Measurements from ENCODE around the gene ZNF366.

Gene ZNF366

GRCh38 chr5:72464071-72464470 is 43.1 kb downstream of the ZNF366 start:
- no peak for FAIRE-seq

- FAIRE-seq, result no peak
Measured at GRCh38 chr5:72463449-72464052, 43.7 kb downstream of the ZNF366 start.

GRCh38 chr5:72460413-72460812 is 46.8 kb downstream of the ZNF366 start:
- no peak for FAIRE-seq

GRCh38 chr5:72459913-72460312 is 47.3 kb downstream of the ZNF366 start:
- FAIRE-seq, result no peak

DNA sequence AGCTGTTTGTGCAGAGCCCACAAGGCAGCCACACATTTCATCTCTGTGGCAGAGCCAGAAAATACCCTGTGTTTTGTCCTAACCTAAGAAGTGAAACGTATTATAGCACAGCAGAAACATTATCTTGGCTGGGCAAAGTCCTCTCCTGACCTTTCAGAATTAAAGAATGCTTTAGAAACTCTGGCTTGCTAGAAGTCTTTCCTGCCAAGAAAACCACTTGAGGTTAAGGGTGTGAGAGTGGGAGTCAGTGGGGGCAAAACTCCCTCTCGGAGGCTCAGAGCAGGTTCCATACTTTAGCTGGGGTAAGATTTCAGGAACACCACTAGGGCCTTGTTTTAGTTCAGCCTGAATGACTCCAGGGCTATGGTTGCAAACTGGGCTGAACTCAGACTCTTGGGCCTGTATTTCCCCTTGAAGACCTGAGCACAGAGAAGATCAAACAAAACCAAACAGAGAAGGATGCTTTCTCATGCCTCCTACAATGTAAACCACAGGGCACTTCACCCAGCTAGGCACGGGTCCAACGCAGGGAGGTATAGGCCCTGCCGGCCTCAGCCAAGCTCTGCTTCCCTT is 48.0 kb downstream of the ZNF366 start:
- no peak for FAIRE-seq

- FAIRE-seq, result no peak
Measured at GRCh38 chr5:72458407-72458806, 48.8 kb downstream of the ZNF366 start.

GRCh38 chr5:72457491-72457890 is 49.7 kb downstream of the ZNF366 start:
- FAIRE-seq, result no peak

GRCh38 chr5:72456391-72457074 is 50.7 kb downstream of the ZNF366 start:
- FAIRE-seq, result no peak

- FAIRE-seq, result no peak
Measured at GRCh38 chr5:72455476-72455875, 51.7 kb downstream of the ZNF366 start.

DNA sequence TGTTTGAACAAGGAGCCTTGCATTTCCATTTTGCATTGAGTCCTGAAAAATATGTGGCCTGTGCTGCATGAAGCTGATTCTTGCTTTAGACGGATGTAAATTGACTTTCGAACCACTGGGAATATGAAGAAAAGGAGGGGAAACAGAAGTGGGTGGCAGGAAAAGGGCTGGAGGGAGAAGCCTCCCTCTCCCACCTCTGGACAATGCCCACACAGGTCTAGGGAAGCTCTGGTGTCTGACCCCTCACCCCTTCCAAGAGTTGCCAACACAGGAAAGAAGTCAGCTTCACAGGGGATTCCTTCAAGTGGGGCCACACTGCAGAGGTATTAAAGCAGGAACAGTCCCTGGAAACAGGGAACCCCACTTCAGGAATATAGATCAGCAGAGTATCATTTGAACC is 52.2 kb downstream of the ZNF366 start:
- no peak for FAIRE-seq

GRCh38 chr5:72453246-72453775 is 53.9 kb downstream of the ZNF366 start:
- FAIRE-seq, result no peak

- FAIRE-seq, result no peak
Measured at GRCh38 chr5:72452515-72453245, 54.5 kb downstream of the ZNF366 start.

DNA sequence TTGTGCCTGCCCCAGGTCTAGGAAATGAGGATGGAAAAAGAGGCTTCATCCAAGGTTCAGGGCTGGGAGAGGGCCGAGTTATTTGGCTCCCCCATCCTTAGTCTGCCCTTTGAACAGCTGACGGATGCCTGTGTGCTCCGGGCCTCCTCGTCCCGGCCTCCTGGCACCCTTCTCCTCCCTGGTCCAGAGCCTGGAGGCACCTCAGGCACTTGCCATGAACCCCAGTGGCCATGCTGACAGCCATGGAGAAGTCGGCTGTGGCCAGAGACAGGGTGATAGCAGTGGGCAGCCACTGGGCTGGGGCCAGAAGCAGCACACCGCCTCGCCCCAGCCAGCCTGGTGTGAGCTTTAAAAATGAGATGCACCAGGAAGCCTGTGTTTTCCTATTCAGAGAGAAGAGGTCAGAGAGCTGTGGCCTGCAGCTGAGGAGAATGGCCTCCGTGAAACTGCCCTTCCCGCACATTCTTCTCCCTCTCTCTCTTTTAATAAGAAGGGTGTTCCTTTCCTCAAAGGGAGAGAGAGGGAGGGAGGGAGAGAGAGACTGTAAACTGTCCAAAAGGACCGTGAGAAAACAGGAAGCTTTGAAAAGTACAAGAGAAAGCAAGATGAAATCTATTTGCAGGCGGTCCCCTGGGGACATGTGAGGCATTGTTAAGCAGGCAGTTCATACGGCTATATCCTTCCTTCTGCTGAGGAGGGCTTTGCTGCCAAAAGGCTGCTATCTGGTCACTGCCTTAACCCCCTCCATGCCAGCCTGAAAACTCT is 55.3 kb downstream of the ZNF366 start:
- FAIRE-seq, result no peak

GRCh38 chr5:72448368-72448767 is 58.8 kb downstream of the ZNF366 start:
- FAIRE-seq, result no peak

DNA sequence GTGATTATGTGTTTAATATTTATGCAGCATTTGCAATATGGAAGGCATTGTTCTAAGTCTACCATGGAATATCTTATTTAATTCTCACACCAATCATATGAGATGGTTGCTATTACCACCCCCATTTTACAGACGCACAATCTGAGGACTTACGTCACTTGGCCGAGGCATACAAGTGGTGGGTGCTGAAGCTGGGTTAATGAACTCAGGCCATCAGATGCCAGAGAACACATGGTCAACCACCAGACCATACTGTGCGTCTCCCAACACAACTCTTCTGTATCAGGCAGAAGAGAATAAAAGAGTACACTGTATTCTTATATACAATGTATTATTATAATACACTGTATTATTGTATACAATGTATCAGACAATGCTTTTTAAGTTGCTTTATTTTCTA is 59.5 kb downstream of the ZNF366 start:
- no peak for FAIRE-seq

DNA sequence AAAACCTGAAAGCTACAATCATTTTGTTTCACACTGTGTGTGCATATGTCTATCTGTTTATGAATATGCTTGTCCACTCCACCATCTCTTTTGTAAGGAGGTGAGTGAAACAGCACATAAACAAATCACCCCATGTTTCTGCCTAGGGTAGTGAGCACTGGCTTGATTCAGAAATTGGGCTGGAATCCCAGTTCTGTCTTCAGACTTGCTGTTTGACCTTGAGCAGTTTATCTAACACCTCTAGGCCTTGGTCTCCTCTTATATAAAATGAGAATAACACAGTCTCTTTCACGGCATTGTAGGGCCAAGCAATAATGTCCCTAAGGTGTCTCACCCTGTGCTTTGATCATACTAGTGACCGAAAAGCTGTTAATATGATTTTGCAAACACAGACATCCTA is 61.2 kb downstream of the ZNF366 start:
- FAIRE-seq, result no peak

- no peak for FAIRE-seq
Measured at GRCh38 chr5:72443883-72444282, 63.3 kb downstream of the ZNF366 start.

- no peak for FAIRE-seq
Measured at GRCh38 chr5:72441862-72442540, 65.2 kb downstream of the ZNF366 start.

GRCh38 chr5:72441094-72441723 is 66.0 kb downstream of the ZNF366 start:
- FAIRE-seq, result no peak

- no peak for FAIRE-seq
Measured at GRCh38 chr5:72440207-72440638, 67.0 kb downstream of the ZNF366 start.

- no peak for FAIRE-seq
Measured at GRCh38 chr5:72439192-72439591, 68.0 kb downstream of the ZNF366 start.

GRCh38 chr5:72438141-72438540 is 69.1 kb downstream of the ZNF366 start:
- no peak for FAIRE-seq

Measured in colon (tissue), 2 donors.